ENCODE data around the gene NUDT14. TPM values are rescaled to one million over a fixed set of nuclear protein-coding genes. Genes with fewer than 3 reads are reported as not detected.

The NUDT14 gene
- polyA plus RNA-seq, 3 donors = 22.0 to 37.4 (median 23.9) TPM

GRCh38 chr14:105147671-105148603 lies 33.2 kb downstream of the NUDT14 start:
- Mint-ChIP-seq H3K4me1 (no peaks in the 10 kb centered on the region), H3K9me3 (peaks cover 0 to 1% (median 0%) of the 10 kb centered on the region in 7 donors), H3K27me3 (ENCODE audit: low read depth in 3 of 3) (peaks cover 2 to 5% (median 3%) of the 10 kb centered on the region in 3 donors), H3K36me3 (no peaks in the 10 kb centered on the region), H3K27ac (no peak overlapping the region), H3K4me3 (no peak overlapping the region)
- no peaks in the 10 kb centered on the region for H3K79me2 ChIP-seq (ENCODE audit: insufficient read depth, low read length)
- H4K20me1 ChIP-seq (ENCODE audit: insufficient read depth, low read length) = no peaks in the 10 kb centered on the region
- H3K4me3 ChIP-seq (replicated peaks in 1 of 3; ENCODE audit: low read depth in 2 of 3, low read length in 3 of 3) = no peak overlapping the region
- intact Hi-C loops (cut with micrococcal nuclease) = no loop called here
- TF ChIP-seq, protein P1, sequence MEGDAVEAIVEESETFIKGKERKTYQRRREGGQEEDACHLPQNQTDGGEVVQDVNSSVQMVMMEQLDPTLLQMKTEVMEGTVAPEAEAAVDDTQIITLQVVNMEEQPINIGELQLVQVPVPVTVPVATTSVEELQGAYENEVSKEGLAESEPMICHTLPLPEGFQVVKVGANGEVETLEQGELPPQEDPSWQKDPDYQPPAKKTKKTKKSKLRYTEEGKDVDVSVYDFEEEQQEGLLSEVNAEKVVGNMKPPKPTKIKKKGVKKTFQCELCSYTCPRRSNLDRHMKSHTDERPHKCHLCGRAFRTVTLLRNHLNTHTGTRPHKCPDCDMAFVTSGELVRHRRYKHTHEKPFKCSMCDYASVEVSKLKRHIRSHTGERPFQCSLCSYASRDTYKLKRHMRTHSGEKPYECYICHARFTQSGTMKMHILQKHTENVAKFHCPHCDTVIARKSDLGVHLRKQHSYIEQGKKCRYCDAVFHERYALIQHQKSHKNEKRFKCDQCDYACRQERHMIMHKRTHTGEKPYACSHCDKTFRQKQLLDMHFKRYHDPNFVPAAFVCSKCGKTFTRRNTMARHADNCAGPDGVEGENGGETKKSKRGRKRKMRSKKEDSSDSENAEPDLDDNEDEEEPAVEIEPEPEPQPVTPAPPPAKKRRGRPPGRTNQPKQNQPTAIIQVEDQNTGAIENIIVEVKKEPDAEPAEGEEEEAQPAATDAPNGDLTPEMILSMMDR (IDR thresholded peaks at IDR 0.05) = no peak
- H3K27ac ChIP-seq (ENCODE audit: low read depth in 1 of 2, low read length in 2 of 2) = no peak overlapping the region
- DNase-seq = no peak
- no peaks in the 10 kb centered on the region for H3K36me3 ChIP-seq (replicated peaks in 1 of 2; ENCODE audit: control insufficient read depth in 1 of 2, insufficient read depth in 2 of 2, low read length in 2 of 2)
- H3K27me3 ChIP-seq (ENCODE audit: control insufficient read depth in 2 of 2, insufficient read depth in 2 of 2, low read length in 2 of 2) = no peaks in the 10 kb centered on the region
- no peak overlapping the region for H3K4me2 ChIP-seq (replicated peaks; ENCODE audit: extremely low read depth, low read length, poor library complexity, severe bottlenecking)
- no peaks in the 10 kb centered on the region for H3K9me3 ChIP-seq (replicated peaks in 1 of 2; ENCODE audit: control insufficient read depth in 1 of 2, insufficient read depth in 1 of 2, low read length in 2 of 2)
- H2AFZ ChIP-seq (ENCODE audit: insufficient read depth, low read depth, low read length, poor library complexity, severe bottlenecking) = no peak overlapping the region
- H3K9ac ChIP-seq (ENCODE audit: insufficient read depth, low read length, poor library complexity, severe bottlenecking) = no peak overlapping the region
- no peaks in the 10 kb centered on the region for H3K4me1 ChIP-seq (ENCODE audit: control insufficient read depth in 1 of 2, insufficient read depth in 2 of 2, low read length in 2 of 2)
- 98% methylated on average over 39 of the region's 62 CpGs for WGBS (ENCODE audit: insufficient coverage)

DNA sequence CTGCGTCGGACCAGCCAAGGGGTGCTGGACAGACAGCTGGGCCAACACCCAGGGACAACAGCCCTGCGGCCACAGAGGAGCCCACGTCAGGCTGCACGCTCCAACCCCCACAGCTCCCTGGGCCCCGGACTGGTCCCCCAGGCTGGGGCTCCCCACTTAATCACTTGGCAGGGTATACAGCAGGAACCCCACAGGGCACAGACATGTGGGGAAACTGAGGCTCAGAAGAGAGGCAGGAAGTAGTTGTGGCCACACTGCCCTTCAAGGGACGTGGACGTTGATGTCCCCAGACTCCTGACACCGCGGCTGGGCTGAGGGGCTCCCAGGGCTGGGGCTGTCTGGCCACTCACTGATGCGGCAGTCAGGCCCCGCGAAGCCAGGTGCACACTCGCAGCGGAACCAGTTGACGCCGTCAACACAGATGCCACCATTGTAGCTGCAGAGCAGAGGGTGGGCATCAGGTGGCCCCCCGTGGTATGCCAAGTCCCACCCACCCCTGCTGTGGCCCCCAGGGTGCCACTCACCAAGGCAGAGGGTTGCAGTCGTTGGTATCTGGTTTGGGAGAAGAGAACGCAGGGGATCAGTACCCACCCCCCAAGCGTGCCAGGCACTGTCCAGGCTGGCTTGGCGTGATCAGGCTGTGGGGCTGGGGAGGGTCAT lies 34.0 kb downstream of the NUDT14 start:
- no peak for DNase-seq
- Mint-ChIP-seq H3K36me3 (no peaks in the 10 kb centered on the region), H3K27ac (no peak overlapping the region), H3K9me3 (peaks cover 0 to 1% (median 0%) of the 10 kb centered on the region in 7 donors), H3K4me3 (no peak overlapping the region), H3K27me3 (ENCODE audit: low read depth in 3 of 3) (peaks cover 0 to 2% (median 2%) of the 10 kb centered on the region in 3 donors), H3K4me1 (no peaks in the 10 kb centered on the region)
- no peaks in the 10 kb centered on the region for H3K79me2 ChIP-seq (ENCODE audit: insufficient read depth, low read length)
- H3K4me3 ChIP-seq (replicated peaks in 1 of 3; ENCODE audit: low read depth in 2 of 3, low read length in 3 of 3) = no peak overlapping the region
- intact Hi-C loops (cut with micrococcal nuclease) = no loop called here
- H3K27me3 ChIP-seq (ENCODE audit: control insufficient read depth in 2 of 2, insufficient read depth in 2 of 2, low read length in 2 of 2) = no peaks in the 10 kb centered on the region
- no peaks in the 10 kb centered on the region for H3K4me1 ChIP-seq (ENCODE audit: control insufficient read depth in 1 of 2, insufficient read depth in 2 of 2, low read length in 2 of 2)
- no peak overlapping the region for H3K4me2 ChIP-seq (replicated peaks; ENCODE audit: extremely low read depth, low read length, poor library complexity, severe bottlenecking)
- no peaks in the 10 kb centered on the region for H3K9me3 ChIP-seq (replicated peaks in 1 of 2; ENCODE audit: control insufficient read depth in 1 of 2, insufficient read depth in 1 of 2, low read length in 2 of 2)
- no peak overlapping the region for H2AFZ ChIP-seq (ENCODE audit: insufficient read depth, low read depth, low read length, poor library complexity, severe bottlenecking)
- no peak overlapping the region for H3K27ac ChIP-seq (ENCODE audit: low read depth in 1 of 2, low read length in 2 of 2)
- no peaks in the 10 kb centered on the region for H3K36me3 ChIP-seq (replicated peaks in 1 of 2; ENCODE audit: control insufficient read depth in 1 of 2, insufficient read depth in 2 of 2, low read length in 2 of 2)
- H4K20me1 ChIP-seq (ENCODE audit: insufficient read depth, low read length) = no peaks in the 10 kb centered on the region
- H3K9ac ChIP-seq (ENCODE audit: insufficient read depth, low read length, poor library complexity, severe bottlenecking) = no peak overlapping the region
- TF ChIP-seq, protein P1 (IDR thresholded peaks at IDR 0.05) = no peak
- 97% methylated on average over 17 of the region's 22 CpGs for WGBS (ENCODE audit: insufficient coverage)
